Measurements from ENCODE around the gene DUS2. TPM values are rescaled to one million over a fixed set of nuclear protein-coding genes. Genes with fewer than 3 reads are reported as not detected.
"Not testable (repeated sequence)": the region's sequence is repeated elsewhere in the genome, so short reads cannot be mapped to it uniquely, and the experiment has no call there.

DUS2 gene
- total and polyA plus RNA-seq, 4 donors = 3.0 to 13.1 (median 7.1) TPM

DNA sequence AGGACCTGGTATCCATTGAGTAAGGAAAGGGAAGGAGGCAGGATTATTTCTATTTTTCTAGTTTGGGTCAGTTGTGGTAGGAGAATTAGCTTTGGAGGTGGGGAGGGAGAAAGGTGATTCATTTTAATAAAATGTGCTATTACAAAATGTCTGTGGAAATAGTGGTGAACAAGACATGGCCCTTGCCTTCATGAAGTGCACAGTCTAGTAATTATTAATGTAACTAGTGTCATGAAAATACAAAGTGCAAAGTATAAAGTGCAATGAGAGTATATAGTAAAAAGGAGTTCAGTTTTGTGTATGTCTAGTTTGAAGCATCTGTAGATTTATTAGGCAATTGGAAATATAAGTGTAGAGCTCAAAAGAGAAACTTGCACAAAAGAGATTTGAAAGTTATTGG is 74.0 kb downstream of the DUS2 start:
- DNase-seq (no peak), ATAC-seq (ENCODE audit: low FRiP score) (no peak)
- H3K9me3 ChIP-seq (ENCODE audit: control insufficient read depth, low read length) = no peaks in the 10 kb centered on the region
- H3K36me3 ChIP-seq (ENCODE audit: control insufficient read depth in 1 of 2, insufficient read depth in 2 of 2, low read length in 1 of 2) = no peaks in the 10 kb centered on the region
- intact Hi-C loops (cut with DNase I) = no loop called here
- no peak overlapping the region for H3K4me3 ChIP-seq (ENCODE audit: low read length in 2 of 2)
- H3K27me3 ChIP-seq (ENCODE audit: control insufficient read depth in 1 of 2, insufficient read depth in 2 of 2, low read length in 1 of 2) = no peaks in the 10 kb centered on the region
- peaks cover 0 to 4% of the 10 kb centered on the region in 2 donors for H3K4me1 ChIP-seq (ENCODE audit: control insufficient read depth in 1 of 2, insufficient read depth in 2 of 2, low read length in 2 of 2)
- H3K27ac ChIP-seq (ENCODE audit: low read depth in 1 of 2, low read length in 2 of 2) = no peak overlapping the region

DNA sequence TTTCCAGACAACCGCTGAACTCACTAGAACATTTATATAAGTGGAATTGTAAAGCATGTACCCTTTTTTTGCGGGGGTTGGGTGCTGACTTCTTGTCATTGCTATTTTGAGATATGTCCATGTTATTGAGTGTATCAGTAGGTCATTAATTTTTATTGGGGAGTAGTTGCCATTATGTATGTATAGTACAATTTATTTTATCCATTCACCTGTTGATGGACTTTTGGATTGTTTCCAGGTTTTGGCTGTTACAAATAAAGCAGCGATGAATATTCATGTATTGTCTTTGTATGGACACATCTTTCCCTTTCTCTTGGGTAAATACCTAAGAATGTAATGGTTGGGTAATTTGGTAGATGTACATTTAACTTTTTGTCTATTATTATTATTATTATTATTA is 74.8 kb downstream of the DUS2 start:
- Histone ChIP-seq H3K9me3 (ENCODE audit: control insufficient read depth, low read length) (no peaks in the 10 kb centered on the region), H3K36me3 (ENCODE audit: control insufficient read depth in 1 of 2, insufficient read depth in 2 of 2, low read length in 1 of 2) (no peaks in the 10 kb centered on the region), H3K27me3 (ENCODE audit: control insufficient read depth in 1 of 2, insufficient read depth in 2 of 2, low read length in 1 of 2) (no peaks in the 10 kb centered on the region), H3K27ac (ENCODE audit: low read depth in 1 of 2, low read length in 2 of 2) (no peak overlapping the region), H3K4me3 (ENCODE audit: low read length in 2 of 2) (no peak overlapping the region), H3K4me1 (ENCODE audit: control insufficient read depth in 1 of 2, insufficient read depth in 2 of 2, low read length in 2 of 2) (peaks cover 0 to 4% of the 10 kb centered on the region in 2 donors)
- intact Hi-C loops (cut with DNase I) = no loop called here
- DNase-seq = no peak
- no peak for ATAC-seq (ENCODE audit: low FRiP score)
- WGBS, 2 donors = 96 to 99% methylated on average over 3 of the region's 3 CpGs

DNA sequence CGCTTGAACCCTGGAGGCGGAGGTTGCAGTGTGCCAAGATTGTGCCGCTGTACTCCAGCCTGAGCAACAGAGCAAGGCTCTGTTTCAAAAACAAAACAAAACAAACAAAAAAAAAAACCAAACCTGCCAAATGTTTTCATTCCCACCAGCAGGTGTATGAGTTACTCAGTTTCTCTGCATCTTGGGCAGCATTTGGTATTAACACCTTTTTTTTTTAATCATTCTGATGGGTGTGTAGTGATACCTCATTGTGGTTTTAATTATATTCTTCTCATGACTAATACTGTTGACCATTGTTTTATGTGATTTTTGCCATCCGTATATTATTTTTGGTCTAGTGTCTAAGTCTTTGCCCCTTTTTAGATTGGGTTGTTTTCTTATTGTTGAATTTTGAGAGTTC is 77.4 kb downstream of the DUS2 start:
- 72 to 73% methylated on average over 4 of the region's 4 CpGs for WGBS, 2 donors
- DNase-seq = no peak
- Histone ChIP-seq H3K4me3 (ENCODE audit: low read length in 2 of 2) (no peak overlapping the region), H3K9me3 (ENCODE audit: control insufficient read depth, low read length) (no peaks in the 10 kb centered on the region), H3K36me3 (ENCODE audit: control insufficient read depth in 1 of 2, insufficient read depth in 2 of 2, low read length in 1 of 2) (no peaks in the 10 kb centered on the region), H3K4me1 (ENCODE audit: control insufficient read depth in 1 of 2, insufficient read depth in 2 of 2, low read length in 2 of 2) (peaks cover 0 to 4% of the 10 kb centered on the region in 2 donors), H3K27ac (ENCODE audit: low read depth in 1 of 2, low read length in 2 of 2) (no peak overlapping the region), H3K27me3 (ENCODE audit: control insufficient read depth in 1 of 2, insufficient read depth in 2 of 2, low read length in 1 of 2) (no peaks in the 10 kb centered on the region)
- intact Hi-C loops (cut with DNase I) = no loop called here
- no peak for ATAC-seq (ENCODE audit: low FRiP score)

DNA sequence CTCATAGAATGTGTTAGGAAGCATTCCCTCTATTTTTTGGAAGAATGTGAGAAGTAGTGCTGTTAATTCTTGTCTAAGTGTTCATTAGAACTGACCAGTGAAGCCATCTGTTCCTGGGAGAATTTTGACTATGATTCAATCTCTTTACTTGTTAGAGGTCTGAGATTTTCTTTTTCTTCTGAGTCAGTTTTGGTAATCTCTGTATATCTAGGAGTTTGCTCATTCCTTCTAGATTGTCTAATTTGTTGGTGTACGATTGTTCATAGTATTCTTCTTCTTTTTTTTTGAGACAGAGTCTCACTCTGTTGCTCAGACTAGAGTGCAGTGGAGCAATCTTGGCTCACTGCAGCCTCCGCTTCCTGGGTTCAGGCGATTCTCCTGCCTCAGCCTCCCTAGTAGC is 82.5 kb downstream of the DUS2 start:
- H3K9me3 ChIP-seq (ENCODE audit: control insufficient read depth, low read length) = no peaks in the 10 kb centered on the region
- no peak overlapping the region for H3K27ac ChIP-seq (ENCODE audit: low read depth in 1 of 2, low read length in 2 of 2)
- no peaks in the 10 kb centered on the region for H3K36me3 ChIP-seq (ENCODE audit: control insufficient read depth in 1 of 2, insufficient read depth in 2 of 2, low read length in 1 of 2)
- no peak overlapping the region for H3K4me3 ChIP-seq (ENCODE audit: low read length in 2 of 2)
- ATAC-seq (ENCODE audit: low FRiP score) (no peak), DNase-seq (no peak)
- 92 to 93% methylated on average over 3 of the region's 3 CpGs for WGBS, 2 donors
- no peaks in the 10 kb centered on the region for H3K4me1 ChIP-seq (ENCODE audit: control insufficient read depth in 1 of 2, insufficient read depth in 2 of 2, low read length in 2 of 2)
- H3K27me3 ChIP-seq (ENCODE audit: control insufficient read depth in 1 of 2, insufficient read depth in 2 of 2, low read length in 1 of 2) = no peaks in the 10 kb centered on the region
- intact Hi-C loops (cut with DNase I) = no loop called here

DNA sequence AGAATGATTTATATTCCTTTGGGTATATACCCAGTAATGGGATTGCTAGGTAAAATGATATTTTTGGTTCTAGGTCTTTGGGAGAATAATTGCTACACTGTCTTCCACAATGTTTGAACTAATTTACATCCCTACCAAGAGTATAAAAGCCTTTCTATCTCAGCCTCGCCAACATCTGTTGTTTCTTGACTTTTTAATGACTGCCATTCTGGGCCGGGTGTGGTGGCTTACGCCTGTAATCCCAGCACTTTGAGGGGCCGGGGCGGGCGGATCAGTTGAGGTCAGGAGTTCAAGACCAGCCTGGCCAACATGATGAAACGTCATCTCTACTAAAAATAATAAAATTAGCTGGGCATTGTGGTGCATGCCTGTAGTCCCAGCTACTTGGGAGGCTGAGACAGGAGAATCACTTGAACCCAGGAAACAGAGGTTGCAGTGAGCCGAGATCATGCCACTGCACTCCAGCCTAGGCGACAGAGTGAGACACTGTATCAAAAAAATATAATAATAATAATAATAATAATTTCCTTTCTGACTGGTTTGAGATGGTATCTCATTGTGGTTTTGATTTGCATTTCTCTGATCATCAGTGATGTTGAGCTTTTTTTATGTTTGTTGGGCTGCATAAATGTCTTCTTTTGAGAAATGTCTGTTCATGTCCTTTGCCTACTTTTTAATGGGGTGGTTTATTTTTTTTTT is 84.3 kb downstream of the DUS2 start:
- H3K27me3 ChIP-seq (ENCODE audit: control insufficient read depth in 1 of 2, insufficient read depth in 2 of 2, low read length in 1 of 2); H3K9me3 ChIP-seq (ENCODE audit: control insufficient read depth, low read length); H3K4me3 ChIP-seq (ENCODE audit: low read length in 2 of 2); H3K27ac ChIP-seq (ENCODE audit: low read depth in 1 of 2, low read length in 2 of 2); intact Hi-C loops (cut with DNase I); H3K4me1 ChIP-seq (ENCODE audit: control insufficient read depth in 1 of 2, insufficient read depth in 2 of 2, low read length in 2 of 2); DNase-seq; ATAC-seq (ENCODE audit: low FRiP score); H3K36me3 ChIP-seq (ENCODE audit: control insufficient read depth in 1 of 2, insufficient read depth in 2 of 2, low read length in 1 of 2): not testable (repeated sequence)
- 91 to 95% methylated on average over 9 of the region's 9 CpGs for WGBS, 2 donors

DNA sequence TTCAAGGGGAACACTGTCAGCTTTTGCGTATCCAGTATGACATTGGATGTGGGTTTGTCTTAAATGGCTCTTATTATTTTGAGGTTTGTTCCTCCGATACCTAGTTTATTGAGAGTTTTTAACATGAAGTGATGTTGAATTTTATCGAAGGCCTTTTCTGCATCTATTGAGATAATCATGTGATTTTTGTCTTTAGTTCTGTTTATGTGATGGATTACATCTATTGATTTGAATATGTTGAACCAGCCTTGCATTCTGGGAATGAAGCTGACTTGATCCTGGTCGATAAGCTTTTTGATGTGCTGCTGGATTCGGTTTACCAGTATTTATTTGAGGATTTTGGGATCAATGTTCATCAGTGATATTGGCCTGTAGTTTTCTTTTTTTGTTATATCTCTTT is 86.1 kb downstream of the DUS2 start:
- WGBS, 2 donors = 98 to 99% methylated on average over 5 of the region's 5 CpGs
- ATAC-seq (ENCODE audit: low FRiP score); H3K4me1 ChIP-seq (ENCODE audit: control insufficient read depth in 1 of 2, insufficient read depth in 2 of 2, low read length in 2 of 2); H3K36me3 ChIP-seq (ENCODE audit: control insufficient read depth in 1 of 2, insufficient read depth in 2 of 2, low read length in 1 of 2); H3K27ac ChIP-seq (ENCODE audit: low read depth in 1 of 2, low read length in 2 of 2); H3K27me3 ChIP-seq (ENCODE audit: control insufficient read depth in 1 of 2, insufficient read depth in 2 of 2, low read length in 1 of 2); H3K4me3 ChIP-seq (ENCODE audit: low read length in 2 of 2); H3K9me3 ChIP-seq (ENCODE audit: control insufficient read depth, low read length); intact Hi-C loops (cut with DNase I); DNase-seq: not testable (repeated sequence)

DNA sequence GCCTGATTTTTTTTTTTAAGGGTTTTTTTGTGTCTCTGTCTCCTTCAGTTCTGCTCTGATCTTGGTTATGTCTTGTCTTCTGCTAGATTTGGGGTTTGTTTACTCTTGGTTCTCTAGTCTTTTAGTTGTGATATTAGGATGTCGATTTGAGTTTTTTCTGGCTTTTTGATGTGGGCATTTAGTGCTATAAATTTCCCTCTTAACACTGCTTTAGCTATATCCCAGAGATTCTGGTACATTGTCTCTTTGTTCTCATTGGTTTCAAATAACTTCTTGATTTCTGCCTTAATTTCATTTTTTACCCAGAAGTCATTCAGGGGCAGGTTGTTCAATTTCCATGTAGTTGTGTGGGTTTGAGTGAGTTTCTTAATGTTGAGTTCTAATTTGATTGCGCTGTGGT is 87.5 kb downstream of the DUS2 start:
- H3K27ac ChIP-seq (ENCODE audit: low read depth in 1 of 2, low read length in 2 of 2); H3K4me3 ChIP-seq (ENCODE audit: low read length in 2 of 2); H3K9me3 ChIP-seq (ENCODE audit: control insufficient read depth, low read length); H3K27me3 ChIP-seq (ENCODE audit: control insufficient read depth in 1 of 2, insufficient read depth in 2 of 2, low read length in 1 of 2); DNase-seq; ATAC-seq (ENCODE audit: low FRiP score); H3K36me3 ChIP-seq (ENCODE audit: control insufficient read depth in 1 of 2, insufficient read depth in 2 of 2, low read length in 1 of 2); intact Hi-C loops (cut with DNase I); H3K4me1 ChIP-seq (ENCODE audit: control insufficient read depth in 1 of 2, insufficient read depth in 2 of 2, low read length in 2 of 2): not testable (repeated sequence)
- WGBS, 2 donors = 97 to 99% methylated on average over 2 of the region's 2 CpGs

DNA sequence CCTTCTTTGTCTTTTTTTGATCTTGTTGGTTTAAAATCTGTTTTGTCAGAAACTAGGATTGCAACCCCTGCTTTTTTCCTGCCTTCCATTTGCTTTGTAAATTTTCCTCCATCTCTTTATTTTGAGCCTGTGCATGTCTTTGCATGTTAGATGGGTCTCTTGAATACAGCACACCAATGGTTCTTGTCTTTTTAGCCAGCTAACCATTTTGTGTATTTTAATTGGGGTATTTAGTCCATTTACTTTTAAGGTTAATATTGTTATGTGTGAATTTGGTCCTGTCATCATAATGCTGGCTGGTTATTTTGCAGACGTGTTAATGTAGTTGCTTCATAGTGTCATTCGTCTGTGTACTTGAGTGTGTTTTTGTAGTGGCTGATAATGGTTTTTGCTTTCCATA is 88.3 kb downstream of the DUS2 start:
- DNase-seq = no peak
- no peak for ATAC-seq (ENCODE audit: low FRiP score)
- Histone ChIP-seq H3K4me1 (ENCODE audit: control insufficient read depth in 1 of 2, insufficient read depth in 2 of 2, low read length in 2 of 2) (no peaks in the 10 kb centered on the region), H3K27me3 (ENCODE audit: control insufficient read depth in 1 of 2, insufficient read depth in 2 of 2, low read length in 1 of 2) (no peaks in the 10 kb centered on the region), H3K36me3 (ENCODE audit: control insufficient read depth in 1 of 2, insufficient read depth in 2 of 2, low read length in 1 of 2) (no peaks in the 10 kb centered on the region), H3K9me3 (ENCODE audit: control insufficient read depth, low read length) (no peaks in the 10 kb centered on the region), H3K4me3 (ENCODE audit: low read length in 2 of 2) (no peak overlapping the region), H3K27ac (ENCODE audit: low read depth in 1 of 2, low read length in 2 of 2) (no peak overlapping the region)
- intact Hi-C loops (cut with DNase I) = no loop called here
- 41% methylated on average over 2 of the region's 2 CpGs for WGBS, 2 donors

DNA sequence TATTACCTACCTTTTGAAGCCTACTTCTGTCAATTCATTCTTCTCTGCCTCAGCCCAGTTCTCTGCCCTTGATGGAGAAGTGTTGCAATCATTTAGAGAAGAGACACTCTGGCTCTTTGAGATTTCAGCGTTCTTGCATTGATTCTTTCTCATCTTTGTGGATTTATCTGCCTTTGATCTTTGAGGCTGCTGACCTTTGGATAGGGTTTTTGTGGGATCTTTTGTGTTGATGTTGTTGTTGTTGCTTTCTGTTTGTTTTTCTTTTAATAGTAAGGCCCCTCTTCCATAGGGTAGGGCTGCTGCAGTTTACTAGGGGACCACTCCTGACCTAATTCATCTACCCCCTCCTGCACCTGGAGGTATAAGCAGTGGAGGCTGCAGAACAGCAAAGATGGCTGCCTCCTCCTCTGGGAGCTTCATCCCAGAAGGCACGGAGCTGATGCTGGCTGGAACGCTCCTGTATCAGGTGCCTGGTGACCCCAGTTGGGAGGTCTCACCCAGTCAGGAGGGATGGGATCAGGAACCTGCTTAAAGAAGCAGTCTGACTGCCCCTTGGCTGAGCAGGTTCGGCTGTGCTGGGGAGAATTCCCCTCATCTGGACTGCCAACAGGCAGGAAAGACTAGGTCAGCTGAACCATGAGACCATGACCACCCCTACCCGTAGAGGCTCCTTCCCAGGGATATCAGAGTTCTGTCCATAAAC is 90.1 kb downstream of the DUS2 start:
- DNase-seq = no peak
- Histone ChIP-seq H3K4me3 (ENCODE audit: low read length in 2 of 2) (no peak overlapping the region), H3K4me1 (ENCODE audit: control insufficient read depth in 1 of 2, insufficient read depth in 2 of 2, low read length in 2 of 2) (no peaks in the 10 kb centered on the region), H3K27me3 (ENCODE audit: control insufficient read depth in 1 of 2, insufficient read depth in 2 of 2, low read length in 1 of 2) (no peaks in the 10 kb centered on the region), H3K27ac (ENCODE audit: low read depth in 1 of 2, low read length in 2 of 2) (no peak overlapping the region), H3K9me3 (ENCODE audit: control insufficient read depth, low read length) (no peaks in the 10 kb centered on the region), H3K36me3 (ENCODE audit: control insufficient read depth in 1 of 2, insufficient read depth in 2 of 2, low read length in 1 of 2) (no peaks in the 10 kb centered on the region)
- intact Hi-C loops (cut with DNase I) = no loop called here
- ATAC-seq (ENCODE audit: low FRiP score) = no peak
- 84 to 86% methylated on average over 5 of the region's 5 CpGs for WGBS, 2 donors
